ENCODE measurements around the gene TPBGL.
A peak's percentile ranks its signal among the peaks of the same experiment; 100 is the strongest.

TPBGL gene

DNA sequence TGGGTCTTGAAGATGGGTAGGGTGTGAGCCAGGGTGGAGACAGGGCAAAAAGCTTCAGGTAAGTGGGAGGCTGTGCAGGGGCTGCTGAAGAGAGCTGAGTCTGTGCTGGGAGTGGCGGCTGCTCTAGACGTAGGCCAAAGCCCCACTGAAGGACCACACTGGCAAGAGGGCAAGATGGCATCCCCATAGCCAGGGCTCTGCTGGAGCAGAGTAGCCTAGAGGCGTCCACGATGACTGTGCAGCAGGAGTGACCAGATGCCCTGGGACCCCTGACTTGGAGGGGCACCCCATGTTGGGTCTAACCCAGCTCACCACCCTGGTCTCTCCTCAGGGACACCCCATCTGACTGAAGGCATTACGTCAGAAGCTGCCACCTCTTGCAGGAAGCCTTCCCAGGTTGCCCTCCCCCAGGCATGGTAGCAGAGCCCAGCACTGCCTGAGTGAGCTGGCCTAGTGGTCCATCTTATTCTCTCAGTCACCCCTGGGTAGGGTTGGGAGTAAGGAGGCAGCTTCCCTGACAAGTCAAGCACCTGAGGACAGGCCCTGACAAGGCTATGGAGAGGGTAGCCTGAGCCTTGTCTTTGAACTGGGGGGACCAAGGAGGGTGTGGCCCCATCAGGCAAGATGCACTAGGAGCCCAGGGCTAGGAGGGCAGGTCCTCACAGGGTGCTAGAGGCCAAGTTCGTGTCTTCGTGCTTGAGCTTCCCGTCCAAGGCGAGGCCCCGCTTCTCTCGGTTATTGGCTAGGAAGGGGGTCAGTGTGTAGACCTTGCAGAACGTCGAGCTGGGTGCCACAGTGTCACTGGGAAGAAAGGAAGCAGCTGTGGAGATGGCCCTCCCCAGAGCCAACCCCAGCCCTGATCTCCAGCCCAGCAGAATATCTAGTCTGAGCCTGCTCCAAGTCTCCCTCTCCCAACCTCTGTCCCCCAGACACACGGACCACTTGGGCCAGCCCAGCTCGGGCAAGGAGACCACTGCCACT is 33.1 kb downstream of the TPBGL start:
- no peak for DNase-seq

DNA sequence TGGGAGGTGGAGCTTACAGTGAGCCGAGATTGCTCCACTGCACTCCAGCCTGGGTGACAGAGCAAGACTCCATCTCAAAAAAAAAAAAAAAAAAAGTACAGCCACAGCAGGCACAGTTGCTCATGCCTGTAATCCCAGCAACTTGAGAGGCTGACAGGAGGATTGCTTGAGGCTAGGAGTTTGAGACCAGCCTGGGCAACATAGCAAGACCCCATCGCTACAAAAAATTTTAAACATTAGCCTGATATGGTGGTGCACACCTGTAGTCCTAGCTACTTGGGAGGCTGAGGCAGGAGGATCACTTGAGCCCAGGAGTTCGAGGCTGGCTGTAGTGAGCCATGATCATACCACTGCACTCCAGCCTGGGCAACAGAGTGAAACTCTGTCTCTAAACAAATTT is 34.1 kb downstream of the TPBGL start:
- DNase-seq: peak in 1 of 2 donors; percentile 1

DNA sequence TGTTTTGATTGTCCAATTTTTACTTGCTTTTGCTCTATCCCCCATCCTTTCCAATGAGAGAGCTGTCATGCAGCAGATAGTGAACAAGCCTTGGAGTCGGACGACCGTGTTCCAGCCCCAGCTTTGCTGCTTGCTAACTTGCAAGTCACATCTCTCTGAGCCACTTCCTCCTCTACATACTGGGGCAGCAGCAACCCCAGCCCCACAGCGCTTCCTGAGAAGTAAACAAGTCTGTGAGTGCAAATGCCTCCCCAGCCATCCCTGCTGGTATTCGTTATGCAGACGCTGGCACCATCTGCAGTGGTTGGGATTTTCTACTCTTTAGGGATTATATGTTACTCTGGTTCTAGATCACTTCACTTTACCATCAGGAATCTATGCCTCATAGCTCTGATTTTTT is 35.0 kb downstream of the TPBGL start:
- peak; percentile 54 for DNase-seq

DNA sequence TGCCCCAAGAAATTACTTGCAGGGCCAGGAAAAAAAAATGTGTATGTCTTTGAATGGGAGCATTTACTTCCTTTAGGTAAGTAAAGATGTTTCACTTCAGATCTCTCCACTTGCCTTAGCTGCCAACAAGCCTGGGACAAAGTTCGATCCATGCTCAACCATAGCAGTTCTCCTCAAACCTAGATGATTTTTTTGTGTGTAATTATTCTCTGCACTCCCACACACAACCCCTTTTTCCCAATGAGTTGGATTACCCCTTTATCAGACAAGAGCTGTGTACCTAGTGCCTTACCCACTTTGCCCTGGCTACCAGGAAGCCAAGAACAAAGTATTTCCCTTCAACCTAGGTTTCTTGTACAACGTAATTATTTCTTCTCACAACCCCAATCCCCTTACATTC is 35.6 kb downstream of the TPBGL start:
- peak in 1 of 2 donors; percentile 12 for DNase-seq

DNA sequence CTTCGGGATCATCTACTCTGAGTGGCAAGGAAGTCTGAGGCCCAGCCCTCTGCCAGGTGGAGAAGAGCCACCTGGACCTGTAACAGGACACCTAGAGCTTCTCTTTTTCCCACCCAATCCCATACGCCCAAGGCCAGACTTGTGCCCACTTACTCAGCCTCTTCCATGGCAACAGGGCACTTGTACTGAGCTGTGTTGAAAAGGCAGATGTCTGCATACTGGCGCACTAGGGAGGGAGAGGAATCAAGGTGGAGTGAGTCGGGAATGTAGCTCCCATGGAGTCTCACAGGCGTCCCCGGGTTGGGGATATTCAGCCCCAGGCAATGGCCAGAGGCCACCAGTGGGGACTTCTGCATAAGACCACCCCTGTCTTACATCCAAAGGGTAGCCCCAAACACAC is 36.1 kb downstream of the TPBGL start:
- no peak for DNase-seq

DNA sequence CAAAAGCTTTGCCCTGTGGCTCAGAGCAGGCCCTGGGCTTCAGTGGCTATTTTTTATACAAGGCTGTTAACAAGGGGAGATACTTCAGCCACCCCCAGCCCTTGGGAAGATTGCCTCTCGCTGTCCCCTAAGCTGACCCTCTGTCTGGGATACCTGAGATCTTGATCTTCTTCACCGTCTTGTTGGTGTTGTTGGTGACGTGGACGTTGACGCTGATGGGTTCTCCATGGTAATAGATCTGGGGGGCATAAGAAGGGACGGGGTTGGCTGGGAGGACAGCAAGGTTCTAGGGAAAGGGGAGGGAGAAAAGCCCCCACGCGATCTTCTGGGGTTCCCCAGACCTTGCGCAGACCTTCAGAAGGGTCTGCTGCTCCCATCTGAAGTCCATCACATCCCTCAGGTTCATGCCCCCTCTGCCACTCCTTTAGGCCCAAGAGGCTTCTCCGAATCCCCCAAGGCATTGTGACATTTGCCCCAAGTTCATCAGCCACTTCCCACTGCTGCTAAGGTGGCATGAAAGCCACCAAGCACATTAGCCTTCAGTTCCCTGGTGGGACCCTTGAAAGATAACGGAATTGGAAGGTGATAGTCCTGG is 36.7 kb downstream of the TPBGL start:
- peak in 1 of 2 donors; percentile 14 for DNase-seq

DNA sequence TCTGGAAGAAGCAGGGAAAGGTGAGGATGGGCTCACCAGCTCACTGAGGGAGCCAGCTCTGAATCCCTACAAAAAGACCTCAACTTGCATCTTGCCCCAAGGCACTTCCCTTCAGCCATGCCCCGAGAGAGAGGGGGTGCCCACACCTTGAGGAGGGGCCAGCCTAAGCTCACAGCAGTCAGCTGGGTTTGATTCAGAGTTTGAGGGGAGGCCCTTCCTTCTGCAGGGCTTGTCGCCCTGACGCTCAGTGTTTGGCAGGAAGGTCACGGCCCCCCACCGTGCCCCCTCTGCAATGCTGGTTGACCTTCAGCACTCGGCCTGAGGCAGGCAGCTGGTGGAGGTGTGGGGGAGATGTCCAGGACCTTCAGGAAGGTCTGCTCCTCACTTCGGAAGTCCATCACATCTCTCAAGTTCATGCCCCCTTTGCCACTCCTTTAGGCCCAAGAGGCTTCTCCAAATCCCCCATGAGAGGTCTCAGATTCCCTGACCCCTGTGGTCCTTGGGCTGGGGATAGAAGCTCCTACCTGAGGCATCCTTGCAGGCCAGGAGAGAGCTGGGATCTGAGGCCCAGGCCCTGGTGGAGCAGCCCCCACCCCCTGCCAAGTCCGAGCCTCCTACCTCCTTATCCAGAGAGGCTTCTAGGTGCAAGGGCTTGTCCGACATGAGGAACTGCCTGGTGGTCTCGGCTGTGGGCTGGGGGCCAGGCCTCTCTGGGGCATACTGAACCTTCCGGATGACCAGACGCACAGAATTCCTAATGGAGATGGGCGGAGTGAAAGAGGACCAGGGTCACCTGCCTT is 37.6 kb downstream of the TPBGL start:
- no peak for DNase-seq

DNA sequence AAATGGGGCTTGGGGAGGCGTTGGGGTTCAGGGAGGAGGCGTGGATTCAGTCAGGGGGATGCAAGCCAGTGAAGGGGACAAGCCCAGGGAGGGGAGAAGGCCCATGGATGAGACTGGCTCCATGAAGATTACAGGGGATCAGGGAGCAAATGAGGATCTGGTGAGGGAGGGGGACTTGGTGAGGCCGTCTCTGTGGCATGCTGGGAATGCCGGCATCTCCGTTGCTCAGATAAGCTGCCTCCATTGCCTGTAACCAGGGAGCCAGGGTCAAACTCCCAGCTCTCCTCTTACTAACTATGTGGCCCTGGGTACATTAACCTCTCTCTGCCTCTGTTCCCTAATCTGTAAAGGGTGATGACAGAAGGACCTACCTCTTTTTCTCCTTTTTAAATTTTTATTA is 38.7 kb downstream of the TPBGL start:
- DNase-seq: no peak

DNA sequence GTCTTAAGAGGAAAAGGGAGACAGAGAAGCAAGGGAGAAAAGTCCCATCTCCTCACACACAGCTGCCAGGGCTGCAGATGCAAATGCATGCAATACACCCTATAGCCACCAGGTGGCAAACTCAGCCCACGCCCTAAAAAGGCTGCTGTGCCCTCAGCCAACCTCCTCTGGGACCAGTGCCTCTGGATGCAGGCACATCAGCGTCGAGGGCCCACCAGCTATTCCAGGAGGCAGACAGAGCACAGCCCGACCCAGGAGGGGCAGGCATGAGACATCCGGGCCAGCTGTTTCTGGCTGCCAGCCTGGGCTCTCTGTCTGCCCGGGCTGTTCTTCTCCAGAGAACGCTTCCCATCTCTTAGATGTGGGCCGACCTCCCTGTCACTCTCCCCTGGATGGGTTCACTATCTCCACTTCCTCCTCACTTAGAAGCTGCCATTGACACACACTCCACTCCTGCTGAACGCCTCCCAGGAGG is 39.7 kb downstream of the TPBGL start:
- DNase-seq: peak; percentile 78 to 83

DNA sequence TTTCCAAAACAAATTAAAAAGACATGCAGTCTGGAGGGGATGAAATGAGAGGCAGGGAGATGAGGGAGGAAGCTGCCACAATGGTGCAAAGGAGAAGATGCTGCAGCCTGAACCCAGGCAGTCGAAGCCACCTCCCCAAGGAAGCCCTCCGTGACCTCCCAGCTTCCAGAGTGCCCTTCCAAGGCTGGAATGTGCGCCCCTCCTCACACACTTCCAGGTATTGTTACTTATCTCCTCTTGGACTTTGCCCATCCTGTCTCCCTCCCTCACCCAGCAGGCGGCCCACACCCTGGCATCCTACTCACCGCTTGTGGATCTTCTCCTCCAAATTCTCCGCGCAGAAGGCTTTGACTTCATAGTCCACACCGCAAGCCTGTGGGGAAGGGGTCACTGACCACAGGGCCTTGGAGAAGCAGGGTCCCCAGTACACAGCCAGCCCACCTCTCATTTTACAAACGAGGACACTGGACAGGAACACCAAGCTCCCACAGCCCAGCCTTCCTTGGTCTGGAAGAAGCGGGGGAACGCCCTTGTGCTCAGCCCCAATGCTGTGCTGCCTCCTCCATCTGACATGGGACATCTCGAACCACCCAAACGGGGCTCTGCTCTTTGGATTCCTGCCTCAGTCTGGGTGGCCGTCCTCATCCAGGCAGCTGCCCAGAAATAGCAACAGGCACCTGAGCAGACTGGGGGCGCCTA is 40.3 kb downstream of the TPBGL start:
- DNase-seq: no peak

DNA sequence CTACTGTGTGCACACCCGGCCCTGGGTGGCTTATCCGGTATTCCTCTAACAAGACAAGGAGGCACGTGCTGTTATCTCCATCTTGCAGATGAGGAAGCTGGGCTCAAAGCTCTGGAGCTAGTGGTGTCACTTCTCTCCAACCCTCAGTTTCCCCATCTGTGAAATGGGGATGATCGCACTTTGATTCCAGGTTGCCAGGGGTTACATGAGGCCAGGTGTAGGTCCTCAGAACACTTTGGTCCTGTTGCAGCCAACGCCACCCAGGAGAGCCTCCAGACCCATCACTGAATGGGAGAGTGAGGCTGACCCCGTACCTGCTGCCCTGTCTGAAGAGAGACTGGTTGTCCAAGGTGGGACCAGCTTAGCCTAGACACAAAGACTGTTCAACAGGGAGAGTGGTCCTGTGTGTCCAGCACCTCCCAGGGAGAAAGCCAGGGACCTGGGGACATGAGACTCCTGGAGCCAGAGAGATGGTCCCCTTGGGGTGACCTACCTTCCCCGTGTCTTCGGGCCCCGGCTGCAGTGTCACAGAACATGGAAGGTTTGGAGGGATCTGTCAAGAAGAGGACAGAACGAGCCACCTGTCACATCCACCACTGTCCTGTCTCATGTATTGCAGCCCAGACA is 41.0 kb downstream of the TPBGL start:
- DNase-seq: no peak

DNA sequence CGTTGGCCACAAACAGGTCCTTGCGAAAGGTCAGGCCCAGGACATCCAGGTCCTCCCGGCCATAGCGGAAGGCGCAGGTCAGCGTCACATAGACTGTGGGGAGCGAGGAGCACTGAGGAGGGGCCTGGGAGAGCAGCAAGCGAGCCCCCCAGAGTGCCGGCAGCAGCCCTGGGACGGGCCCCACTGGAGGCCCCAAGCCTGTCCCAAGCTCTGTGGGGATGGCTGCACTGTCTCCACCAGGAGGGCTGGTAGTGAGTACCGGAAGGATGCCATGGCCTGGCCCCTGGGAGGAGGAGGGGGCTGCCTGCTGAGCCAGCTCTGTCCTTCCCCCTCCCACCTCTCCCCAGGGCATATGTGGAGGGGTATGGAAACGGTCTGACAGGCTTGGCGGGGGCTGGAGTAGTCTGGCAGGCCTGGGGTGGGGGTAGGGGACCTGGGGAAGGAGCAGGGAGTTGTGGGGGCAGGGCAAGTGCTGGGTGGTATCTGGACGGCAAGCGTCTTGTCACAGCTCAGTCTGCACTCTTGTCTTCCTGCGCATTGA is 42.9 kb downstream of the TPBGL start:
- DNase-seq: no peak

DNA sequence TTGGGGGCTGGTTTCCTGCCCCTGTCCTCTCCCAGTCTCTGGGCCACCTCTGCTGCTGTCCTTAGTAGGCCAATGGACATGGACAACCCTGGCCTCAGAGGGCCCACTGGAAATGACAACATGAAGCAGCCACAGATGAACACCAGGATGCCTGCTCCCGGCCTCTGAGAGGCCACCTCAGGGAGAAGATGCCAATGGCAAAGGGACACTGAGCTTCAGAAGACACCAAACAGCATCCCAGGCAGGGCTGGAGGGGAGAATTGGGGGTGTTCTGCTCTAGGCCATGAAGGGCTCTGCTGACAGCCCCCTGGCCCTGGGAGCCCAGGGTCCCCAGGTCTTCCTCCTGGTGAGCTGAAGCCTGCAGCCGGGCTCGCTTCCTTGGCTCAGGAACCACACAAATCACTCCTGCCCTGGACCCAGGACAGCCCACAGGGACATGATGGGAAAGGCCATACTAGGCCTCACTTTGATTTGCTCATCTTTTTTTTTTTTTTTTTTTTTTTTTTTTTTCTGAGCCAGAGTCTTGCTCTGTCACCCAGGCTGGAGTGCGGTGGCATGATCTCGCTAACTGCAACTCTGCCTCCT is 45.3 kb downstream of the TPBGL start:
- DNase-seq: no peak

DNA sequence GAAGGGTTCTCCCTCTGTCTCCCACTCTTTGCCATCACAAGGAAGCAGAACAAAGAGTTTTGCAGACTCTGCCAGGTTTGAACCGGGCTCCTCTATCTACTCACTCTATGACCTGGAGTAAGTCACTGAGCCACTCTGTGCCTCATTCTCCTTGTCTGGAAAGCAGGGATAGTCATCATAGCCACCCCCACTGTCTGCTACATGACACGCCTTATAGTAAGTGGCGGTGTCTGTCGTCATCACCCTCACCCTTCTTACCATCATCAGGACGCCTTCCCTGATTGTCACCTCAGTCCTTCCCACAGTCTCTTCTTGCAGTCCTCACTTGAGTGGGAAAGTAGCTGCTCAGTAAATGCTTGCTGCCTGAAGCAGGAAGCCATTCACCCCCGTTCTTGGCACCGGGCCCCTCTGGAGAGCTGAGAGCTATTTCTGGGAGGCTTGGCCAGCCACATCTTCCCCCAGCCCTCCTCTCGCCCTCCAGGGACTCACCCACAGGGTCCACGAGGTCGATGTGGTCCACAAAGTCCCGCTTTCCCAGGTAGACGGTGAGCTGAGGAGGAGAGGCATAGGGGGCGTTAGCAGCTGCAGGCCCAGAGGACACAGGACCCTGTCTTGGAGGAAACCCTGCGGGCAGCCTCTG is 46.4 kb downstream of the TPBGL start:
- no peak for DNase-seq

DNA sequence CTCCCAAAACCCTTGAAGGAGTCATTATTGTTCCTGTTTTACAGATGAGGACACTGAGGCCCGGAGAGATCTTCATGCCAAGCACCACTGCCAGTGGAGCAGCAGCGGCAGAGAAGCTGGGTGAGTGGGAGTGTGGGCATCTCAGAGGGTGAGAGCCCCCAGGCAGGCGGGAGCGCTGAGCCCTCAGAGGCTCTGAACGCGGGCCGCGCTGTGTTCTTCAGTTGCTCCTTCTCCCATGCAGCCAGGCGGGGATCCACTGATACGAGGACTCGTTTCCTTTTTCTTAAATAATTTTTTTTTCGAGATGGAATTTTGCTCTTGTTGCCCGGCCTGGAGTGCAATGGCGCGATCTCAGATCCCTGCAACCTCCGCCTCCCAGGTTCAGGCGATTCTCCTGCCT is 47.0 kb downstream of the TPBGL start:
- DNase-seq: no peak

DNA sequence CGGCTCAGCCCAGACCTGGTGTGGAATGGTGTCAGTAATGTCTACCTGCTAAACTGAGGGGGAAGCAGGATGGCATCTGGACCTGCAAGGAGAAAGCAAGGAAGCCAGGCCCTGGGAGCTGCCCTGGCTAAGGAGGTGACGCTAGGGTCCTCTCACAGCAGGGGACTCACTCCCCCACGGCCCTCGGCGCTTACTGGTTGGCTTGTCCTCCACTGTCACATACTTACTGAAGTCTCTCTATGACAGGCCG is 48.9 kb downstream of the TPBGL start:
- no peak for DNase-seq

DNA sequence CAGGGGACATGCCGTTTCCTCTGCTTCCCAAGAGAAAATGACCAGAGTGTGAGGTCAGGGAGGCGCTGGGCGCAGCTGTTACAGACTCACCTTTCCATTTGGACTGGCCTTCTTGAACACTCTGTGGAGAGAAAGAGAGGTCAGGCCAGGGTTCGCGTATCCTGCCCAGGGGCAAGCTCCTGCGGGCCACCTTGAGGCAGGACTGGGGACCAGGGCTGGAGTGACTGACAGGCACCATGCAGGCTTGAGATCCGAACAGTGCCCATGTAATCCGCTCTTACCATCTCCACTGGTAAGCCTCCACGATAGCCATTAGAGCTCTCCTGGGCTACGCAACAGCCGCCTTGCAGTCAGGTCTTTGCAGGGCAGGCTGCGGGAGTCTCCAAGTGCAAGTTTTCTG is 49.3 kb downstream of the TPBGL start:
- no peak for DNase-seq

DNA sequence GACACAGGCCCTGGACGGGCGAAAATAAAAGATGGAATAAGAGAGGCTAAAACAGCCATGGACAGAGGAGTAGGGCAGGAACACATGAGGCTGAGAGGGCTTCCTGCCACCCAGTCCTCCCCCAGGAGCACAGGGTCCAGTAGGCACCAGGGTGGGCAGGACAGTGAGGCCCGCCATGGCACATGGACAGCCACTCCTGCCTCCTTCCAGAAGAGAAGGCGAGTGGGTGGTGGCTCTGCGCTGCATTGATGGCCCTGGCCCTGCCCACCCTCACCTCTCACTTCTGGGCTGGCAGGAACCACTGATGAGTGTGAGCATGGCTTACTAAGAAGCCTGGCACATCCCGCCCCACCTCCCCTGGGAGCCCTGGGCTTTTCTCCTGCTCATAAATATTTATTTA is 51.2 kb downstream of the TPBGL start:
- no peak for DNase-seq

DNA sequence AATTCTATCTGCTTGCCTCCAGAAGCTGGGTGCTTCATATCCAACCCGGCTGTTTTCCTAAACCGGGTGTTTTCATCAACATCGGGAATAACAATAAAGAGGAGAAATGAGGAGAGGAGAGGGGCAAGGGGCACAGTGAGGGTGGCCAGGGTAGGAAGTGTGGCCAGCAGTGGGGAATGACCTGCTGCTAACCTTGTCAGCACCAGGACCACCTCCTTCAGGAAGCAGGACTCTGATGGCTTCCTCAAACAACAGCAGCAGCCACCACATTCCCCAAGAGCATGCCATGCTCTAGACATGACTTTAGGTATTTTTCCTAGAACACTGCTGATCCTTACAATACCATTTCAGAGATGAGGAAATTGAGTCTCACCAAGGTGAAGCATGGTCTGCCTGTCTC is 52.4 kb downstream of the TPBGL start:
- no peak for DNase-seq

All from stimulated activated CD4-positive, alpha-beta T cell treated with anti-CD3 and anti-CD28 coated beads, Interleukin-2, amount 100 ng/mL, for 24 hours (primary cell).